ENCODE results near the gene CLDN24.

CLDN24 gene

DNA sequence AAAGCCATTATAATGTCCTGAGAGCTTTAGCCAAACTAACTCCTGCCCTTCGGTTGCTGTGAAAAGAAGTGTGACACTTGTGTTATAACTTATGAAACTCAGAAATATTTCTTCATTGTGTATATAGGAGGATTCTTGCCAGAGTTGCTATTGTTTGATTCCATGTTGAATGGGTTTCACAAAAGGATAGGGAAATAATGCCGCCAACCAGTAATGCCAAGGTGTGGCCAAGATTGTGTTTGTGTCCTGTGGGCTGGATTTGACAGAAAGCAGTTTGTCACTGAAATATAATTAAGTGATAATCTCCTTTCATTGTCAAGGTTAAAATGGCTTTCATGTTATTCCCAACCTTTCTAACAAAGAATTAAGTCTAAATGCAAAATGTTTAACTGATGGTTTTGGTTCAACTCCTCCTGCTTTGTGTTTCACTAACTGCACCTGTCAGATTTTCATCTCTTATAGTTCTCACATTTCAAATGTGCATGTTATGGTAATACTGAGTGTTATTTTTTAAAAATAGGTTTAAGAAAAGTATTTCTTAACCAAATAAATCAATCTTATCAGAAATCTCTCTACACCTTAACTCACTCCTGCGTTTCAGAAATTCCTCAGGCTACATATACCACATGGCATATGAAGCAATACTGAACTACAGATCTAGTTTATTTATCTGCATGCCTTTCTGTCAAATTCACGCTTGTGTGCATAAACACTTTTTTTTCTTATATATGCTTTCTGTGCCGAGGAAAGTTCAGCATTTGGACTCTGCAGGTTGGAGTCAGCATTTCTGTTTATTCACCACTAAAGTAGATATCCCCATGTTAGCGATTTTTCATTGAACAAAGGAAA is 1.8 kb downstream of the CLDN24 start, which contains the start of gene CLDN22:
TSS of gene CLDN22 (minus strand) at position 66 of the 849 bp plus-strand sequence. CDS start at position 8, 58 bp downstream.
- no peak for DNase-seq

DNA sequence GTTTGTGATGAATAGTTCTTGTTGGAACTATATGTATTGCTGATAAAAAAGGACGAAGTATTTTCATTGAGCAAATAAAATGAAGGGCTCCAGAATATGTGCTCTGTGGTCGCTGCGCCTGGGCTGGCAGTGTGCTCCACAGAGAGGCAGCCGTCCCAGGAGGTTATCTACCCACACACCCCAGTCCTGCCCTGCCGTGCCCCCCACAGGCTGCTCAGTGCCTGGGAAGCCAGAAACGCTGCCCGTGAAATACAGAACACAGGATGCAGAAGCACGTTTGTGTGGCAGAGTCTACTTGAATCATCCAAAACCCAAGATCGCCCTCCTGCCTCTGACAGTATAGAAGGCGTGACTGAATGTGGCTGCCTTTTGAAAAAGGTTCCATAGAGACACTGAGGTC is 3.6 kb downstream of the CLDN24 start:
- DNase-seq = no peak

DNA sequence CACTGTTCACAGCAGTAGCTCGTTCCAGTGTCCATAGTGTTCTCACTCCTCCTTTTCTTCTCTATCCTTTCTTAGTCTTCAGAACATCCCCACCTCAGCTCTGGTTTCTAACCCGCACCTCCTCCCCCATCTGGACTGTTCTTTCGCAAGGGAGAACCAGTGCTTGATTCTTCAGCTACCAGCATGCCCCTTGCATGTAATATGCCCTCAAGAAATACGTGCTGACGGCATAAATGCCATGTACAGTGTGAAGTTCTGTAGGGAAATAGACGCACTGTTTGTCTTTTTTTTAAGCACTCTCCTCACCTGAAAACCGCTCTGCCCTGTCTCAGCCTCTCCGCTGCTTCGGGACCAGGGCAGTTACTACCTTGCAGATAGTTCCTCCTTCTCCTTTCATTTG is 7.4 kb downstream of the CLDN24 start:
- no peak for DNase-seq

DNA sequence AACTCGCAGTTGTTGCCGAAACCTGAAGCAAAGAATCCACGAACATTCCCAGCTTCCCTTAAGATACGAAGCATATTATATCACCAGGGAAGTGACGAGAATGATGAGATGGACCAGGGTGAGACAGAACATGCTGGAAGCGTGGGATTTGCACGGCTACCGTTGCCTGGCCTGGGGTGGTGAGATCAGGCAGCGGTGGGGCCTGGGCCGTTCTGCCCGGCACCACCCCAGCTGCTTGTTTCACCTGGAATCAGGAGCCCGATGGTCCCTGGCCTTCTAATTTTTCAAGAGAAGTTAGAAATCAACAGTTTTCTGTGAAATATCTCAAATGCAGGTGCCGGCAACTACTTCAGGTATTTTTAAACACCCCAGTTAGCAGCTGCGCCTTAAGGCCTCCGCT is 7.9 kb downstream of the CLDN24 start:
- no peak for DNase-seq

DNA sequence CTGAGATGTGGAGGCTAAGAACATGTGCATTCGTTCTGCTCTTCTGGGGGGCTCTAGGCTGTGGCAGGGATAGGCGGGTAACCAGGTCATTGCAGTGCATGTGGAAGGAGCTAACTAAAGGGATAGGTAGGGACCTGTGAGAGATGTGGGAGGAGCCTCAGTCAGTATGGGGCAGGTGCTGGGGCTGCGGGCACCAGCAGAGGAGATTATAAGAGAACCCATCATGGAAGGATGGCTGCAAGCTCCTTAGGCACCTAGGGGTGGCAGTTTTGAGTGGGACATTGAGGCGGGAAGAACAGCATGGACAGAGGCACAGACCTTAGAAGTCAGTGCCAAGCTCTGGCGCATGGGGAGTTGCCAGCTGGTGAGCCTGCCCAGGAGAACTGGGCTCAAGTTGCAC is 9.4 kb downstream of the CLDN24 start:
- DNase-seq = no peak

DNA sequence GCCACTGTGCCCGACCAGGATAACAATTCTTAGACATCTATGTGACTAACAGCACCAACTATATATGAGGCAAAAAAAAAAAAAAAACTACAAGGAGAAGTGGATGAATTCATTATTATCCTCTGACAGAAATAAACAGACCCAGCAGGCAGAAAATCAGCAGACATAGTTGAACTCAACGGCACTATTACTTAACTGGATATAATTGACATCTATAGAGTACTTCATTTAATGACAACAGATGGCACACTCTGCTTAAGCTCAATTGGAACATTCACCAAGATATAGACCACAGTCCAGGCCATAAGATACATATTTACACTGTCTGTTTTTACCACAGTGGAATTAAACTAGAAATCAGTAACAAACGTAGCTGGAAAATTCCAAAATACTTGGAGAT is 15.4 kb downstream of the CLDN24 start:
- DNase-seq = no peak

DNA sequence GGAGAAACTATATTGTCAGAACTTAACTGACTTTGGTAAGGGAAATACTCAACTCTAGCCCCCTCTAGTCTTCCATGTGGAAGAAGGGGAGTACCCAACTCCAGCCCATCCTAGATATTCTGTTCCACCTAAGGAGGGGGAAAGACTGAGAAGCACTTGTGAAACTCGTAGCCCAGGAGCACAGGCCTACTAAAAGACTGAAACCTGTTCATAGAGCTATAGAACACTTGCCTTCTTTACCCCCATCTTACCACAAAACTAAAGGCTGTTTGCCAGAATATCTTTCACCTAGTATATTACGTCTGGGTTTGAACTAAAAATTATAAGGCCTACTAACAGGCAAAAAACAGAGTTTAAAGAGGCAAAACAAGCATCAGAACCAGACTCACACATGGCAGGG is 17.7 kb downstream of the CLDN24 start:
- DNase-seq = no peak

DNA sequence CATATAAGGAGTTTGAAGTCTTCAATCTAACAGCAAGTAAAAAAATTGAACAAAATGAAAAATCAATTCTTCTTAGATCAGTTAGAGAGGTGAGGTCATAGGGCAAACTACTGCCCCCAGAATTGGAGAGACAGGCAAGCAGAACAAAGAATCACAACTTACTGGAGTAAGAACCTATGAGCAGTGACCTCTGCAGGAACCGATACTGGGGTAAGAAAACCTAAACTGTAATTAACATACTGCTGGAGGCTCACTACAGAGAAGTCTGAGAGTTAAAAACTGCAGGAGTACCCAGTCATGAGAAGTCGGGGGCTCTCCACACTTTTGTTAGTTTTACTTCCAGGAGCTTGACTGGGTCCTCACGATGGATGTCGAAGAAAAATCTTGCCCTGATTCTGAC is 18.2 kb downstream of the CLDN24 start:
- no peak for DNase-seq

DNA sequence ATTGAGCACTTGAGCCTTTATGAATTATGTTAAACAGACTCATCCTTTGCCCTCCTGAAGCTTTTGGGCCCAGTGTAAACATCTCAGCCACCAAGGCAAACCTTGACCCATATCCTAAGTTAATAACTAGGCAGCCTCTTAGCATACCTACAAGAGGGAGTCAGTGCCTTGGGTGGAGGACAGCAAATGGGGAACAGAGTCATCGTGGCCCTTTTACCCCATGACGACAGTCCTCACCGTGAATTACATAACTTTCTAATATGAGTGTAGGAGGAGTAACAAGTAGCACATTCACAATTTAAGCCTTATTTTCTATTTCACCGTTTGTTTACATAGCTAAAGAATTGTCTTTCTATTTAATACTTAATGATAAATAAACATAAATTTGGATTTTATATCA is 18.9 kb downstream of the CLDN24 start:
- no peak for DNase-seq

DNA sequence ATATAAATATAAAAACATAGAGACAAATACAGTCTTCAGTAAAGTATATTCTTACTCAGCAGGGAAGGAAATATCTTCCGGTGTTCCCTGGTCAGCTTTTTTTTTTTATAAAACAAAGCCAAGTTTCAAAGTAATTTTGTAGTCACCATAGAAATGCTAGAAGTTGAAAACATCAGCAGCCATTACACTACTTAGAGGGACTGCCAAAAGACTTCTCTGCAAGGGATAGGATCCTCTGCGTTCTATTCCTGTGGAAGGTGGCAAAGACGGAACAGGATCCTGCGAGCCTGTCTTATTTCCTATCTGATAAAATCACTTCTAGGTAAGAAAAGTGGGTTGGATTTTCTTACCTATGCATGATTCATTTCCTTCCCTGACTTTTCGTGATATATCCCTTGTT is 21.6 kb downstream of the CLDN24 start:
- DNase-seq = no peak

DNA sequence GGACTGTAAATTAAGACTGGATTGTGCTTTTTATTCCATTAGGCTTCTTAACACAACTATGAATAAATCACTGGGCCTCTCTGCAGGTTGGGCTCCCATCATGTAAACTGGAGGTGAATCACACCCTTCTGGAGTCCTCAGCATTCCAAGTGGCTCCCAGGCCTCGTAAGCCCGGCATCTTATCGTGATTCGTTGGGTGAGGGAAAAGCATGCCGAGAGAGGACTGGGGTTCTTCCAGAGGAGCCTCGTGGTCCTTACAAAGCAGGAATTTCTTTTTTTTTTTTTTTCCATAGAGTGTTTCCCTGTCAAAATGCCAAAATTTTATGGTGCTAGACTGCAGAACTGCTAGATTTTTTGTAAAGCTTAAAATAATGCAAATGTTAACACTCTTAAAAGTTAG is 22.2 kb downstream of the CLDN24 start:
- no peak for DNase-seq

DNA sequence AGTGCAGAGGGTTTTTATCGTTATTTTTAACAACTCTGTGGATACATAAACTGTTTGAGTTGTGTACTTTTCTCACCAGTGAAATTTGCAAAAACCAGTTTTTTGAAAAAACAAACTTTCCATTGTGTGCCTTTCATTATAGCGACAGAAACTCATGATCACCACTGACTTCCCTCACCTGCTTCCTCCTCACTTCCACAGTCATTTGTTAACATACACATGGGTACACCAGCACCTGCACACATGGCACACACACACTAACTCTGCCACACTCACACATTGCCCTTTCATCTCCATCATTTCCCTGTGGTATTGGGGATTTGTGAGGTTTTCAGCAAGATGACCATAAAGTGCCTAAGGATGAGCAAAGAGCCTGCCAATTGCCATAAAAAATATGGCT is 22.8 kb downstream of the CLDN24 start:
- no peak for DNase-seq

DNA sequence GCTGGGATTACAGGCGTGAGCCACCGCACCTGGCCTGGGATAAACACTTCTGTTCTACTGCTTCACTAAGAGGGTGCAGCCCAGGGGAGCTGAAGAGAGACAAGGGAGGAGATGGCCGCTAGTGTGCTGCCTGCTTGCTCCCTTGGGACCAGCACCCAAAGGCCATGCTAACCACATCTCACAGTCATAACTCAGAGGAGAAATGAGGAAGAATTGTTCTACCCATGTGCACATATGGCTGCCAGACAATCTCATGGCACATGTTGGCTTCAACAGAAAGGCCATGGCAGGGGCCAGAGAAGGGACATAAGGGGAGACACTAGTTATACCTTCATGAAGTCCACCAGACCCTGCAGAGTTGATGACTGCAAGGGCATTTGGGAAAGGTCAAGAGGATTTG is 24.6 kb downstream of the CLDN24 start:
- no peak for DNase-seq

DNA sequence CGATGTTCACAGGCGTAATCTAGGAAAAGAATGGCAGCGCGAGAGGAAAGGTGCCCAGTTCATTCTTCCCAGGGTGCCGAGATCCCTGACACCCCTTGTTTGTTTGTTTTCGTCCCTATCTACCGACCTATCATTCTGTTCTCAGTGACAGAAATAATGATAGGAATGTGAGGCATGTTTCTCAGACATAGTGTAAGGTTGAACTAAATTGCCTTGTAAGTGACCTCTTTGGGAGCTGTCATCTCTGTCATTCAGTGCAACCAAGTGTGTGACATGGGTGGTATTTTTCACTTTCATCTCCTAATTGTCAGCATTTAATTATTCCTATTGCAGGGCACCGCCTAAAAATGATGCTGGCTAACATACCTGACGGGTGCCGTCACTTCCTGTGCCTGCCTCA is 26.5 kb downstream of the CLDN24 start:
- DNase-seq = no peak

DNA sequence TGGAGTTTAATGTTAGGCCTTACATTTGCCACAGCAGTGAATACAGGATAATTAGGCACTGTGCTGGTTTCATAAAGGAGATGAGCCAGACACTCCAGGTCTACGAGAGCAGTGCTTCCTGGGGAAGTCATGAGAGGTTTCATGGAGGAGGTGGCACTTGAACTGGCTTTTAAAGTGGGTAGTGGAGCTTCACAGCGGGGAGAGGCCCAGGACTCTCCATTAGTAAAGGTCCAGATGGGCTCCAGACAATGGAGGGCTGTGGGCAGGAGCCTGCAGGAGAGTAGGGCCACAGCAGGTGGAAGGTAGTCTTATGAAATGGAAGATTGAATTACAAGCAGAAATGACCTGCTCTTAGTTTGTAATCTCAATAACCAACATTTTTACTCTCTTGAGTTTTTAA is 31.2 kb downstream of the CLDN24 start:
- DNase-seq = no peak

DNA sequence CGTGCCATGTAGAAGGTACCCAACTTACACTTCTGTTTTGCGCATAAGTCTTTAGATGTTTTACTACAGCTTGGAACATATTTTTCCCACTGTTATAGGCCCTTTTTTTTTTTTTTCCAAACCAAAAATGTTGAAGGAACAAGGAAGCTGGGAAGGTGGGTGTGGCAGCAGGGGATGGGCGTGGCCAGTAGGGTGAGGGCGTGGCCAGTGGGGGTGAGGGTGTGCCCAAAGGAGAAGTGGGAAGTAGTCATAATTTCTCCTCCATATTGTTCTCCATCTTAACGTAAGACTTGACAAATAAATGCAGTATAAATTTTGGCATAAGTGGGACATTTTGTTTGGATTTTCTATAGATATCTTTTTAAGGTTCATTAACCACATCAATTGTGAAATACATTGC is 32.5 kb downstream of the CLDN24 start:
- DNase-seq = no peak

DNA sequence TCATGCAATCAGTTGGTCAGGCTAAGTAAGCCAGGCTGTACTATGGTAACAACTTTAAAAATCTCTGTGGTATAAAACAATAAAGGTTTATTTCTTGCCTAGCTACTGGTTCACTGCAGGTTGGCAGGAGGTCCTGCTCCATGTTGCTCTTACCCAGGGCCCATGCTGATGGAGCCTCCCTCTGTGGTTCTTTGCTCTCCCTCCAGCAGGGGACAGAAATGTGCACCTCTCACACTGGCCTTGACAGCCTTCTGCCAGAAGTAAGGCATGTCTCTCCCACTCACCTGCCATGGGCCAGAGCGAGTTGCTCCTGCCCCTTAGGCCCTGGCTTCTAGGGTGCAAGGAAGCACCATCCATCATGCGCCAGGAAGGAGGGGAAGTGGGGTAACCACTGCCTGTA is 33.3 kb downstream of the CLDN24 start:
- no peak for DNase-seq

DNA sequence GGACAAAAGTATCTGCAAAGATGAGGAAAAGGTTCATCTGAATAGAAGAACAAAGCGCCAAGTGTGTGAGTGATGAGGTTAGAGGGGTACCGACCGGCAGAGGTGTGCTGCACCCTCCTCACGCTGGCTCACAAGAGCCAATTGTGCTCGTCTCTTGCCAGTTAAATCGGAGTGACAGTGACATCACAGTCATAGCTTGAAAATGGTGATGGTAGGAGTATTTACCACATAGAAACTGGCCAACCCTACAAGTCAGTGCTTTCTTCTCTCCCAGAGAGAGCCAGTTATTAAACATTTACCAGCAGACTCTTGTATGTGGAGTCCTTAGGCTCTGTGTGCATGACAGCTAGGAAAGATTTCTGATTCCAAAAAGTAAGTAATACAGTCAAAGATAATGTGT is 34.5 kb downstream of the CLDN24 start:
- DNase-seq = no peak

DNA sequence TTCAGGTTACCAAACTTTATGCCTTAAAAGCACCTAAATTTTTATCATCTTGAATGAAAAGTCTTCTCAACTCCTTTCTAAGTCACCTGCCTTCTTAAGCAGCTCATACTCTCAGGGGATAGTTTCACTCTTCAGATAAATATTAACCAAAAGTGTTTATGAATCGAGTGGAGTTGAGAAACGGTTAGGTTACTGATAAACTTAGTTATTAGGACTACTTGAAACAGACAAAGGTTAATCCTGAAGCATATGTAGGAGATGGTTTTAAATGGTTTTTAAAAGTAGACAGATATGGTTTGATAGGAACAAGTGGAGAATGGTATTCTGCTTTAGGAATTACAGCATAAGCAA is 34.9 kb downstream of the CLDN24 start:
- DNase-seq = no peak

DNA sequence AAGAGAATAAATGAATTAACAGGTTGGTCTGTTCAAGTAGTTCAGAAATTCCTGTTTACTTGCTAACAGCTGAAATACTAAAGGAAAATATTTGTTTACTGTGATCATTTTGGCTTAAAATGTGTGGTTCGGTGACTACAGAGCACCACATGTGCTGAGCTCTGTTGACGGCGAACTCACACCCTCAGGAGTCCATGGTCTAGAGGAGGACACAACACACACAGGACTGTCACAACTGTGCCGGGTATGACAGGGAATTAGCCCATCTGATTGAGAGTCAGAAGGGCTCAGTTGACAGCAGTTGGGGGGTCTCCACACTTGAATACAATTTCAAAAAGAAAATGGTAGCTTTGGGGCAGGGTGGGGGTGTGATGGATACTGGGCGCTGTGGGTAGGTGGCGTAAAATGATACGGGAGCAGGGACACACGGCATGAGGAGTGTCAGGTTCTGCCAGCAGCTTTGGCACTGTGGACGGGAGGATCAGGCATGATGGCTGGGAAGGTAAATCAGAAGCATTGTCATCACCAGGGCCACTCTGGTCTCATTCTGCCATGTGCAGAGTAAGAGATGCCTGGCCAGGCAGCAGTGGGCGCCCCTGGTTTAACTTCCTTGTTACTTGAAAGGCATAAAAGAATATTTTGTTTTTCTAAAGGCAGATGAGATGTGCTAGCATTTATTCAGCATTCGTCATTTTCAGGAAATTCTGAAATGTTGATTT is 35.5 kb downstream of the CLDN24 start:
- DNase-seq = no peak

DNA sequence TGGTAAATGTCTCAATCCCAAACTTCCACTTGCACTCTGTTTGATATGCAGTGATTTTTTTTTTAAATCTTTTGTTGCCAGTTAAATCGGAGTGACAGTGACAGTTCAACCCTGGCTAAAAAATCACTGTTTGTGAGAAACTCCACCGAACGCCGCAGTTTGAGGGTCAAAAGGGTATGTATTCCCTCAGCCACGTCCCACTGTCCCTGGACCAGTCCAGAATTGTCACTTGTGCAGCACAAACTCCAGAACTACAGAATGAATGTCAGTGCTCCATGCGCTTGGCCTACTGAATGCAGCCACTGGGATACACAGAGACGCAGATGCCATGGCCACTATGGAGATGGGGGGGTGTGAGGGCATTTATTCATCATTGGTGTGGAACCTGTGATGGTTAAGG is 36.3 kb downstream of the CLDN24 start:
- no peak for DNase-seq

DNA sequence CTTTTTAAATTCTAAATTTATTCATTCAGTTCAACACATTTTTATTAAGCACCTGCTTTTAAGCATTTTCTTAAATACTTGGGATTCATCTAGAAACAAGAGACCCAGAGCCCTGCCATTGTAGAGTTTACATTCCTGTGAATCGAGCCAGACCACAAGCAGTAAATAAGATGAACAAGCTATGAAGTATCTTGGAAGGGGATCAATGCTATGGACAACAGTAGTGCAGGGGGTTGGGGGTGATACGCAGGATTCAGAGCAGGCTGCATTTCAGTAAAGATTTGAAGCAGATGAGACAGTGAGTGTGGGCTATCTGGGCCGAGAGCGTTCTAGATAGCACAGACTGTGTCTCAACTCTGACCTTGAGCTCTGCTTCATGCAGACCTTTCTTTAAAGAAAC is 37.3 kb downstream of the CLDN24 start:
- no peak for DNase-seq

DNA sequence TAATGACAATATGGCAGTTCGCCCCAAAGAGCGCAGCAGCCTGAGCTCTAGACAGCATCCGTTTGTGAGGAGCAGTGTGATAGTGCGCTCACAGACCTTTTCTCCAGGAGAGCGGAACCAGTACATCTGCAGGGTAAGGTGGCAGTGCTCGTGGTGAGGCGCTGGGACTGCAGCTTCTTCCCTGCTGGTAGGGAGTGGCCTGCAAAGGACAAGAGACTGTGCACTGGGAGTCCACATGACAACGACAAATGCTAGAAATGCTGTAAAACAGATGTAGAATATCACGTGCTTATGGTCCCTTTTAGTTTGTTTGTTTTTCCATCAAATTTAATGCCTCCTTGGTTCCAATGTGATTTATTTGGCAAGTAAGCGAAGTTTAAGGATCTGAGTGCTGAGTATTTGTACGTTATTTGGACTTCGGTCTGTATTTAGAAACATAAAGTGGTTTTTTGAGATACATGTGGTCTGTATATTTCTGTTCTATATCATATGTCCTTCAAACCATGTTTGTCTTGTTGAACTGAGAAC is 37.9 kb downstream of the CLDN24 start:
- DNase-seq = no peak

DNA sequence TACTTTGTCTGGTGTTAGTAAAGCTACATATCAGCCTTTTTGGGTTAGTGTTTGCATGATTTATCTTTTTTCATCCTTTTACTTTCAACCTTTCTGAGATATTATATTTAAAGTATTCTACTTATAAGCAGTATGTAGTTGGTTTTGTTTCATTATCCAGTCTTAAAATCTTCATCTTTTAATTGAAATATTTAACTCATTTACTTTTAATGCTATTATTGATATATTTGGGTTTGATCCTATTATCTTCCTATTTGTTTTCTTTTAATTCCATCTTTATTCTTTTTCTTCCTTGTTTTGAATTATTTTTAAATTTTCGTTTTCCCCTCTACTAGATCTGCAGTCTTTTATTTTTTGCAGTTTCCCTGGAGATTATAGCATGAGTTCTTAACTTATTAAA is 46.1 kb downstream of the CLDN24 start:
- DNase-seq = no peak
